Loucy (cell line): ENCODE measurements around the gene TMTC2.

Experiments used
- H2AFZ ChIP-seq: fragments of 200-600 bp; sonication (generic); 2 replicates; pipeline ENCODE4 v1.6.0; 2016; ENCODE audit warnings: antibody characterized with exemption, mild to moderate bottlenecking, low read length, moderate library complexity
- H3F3A ChIP-seq: fragments of 200-600 bp; 2 replicates; pipeline ENCODE4 v1.6.0; 2016; ENCODE audit warnings: antibody characterized with exemption, low read depth, mild to moderate bottlenecking
- H3K27me3 ChIP-seq: fragments of 200-600 bp; sonication (generic); 2 replicates; pipeline ENCODE4 v1.6.1; 2014; ENCODE audit warnings: low read length, mild to moderate bottlenecking; ENCODE audit not compliant: insufficient read depth, poor library complexity, severe bottlenecking
- H3K36me3 ChIP-seq: fragments of 200-600 bp; sonication (generic); 2 replicates; pipeline ENCODE4 v1.6.1; 2016; ENCODE audit warnings: low read length; ENCODE audit not compliant: insufficient read depth
- H3K4me1 ChIP-seq: fragments of 200-600 bp; sonication (generic); 2 replicates; pipeline ENCODE4 v1.5.1; 2014; ENCODE audit warnings: low read length, mild to moderate bottlenecking; ENCODE audit not compliant: insufficient read depth, poor library complexity, severe bottlenecking
- H3K4me2 ChIP-seq: fragments of 200-600 bp; sonication (generic); 2 replicates; pipeline ENCODE4 v1.6.0; 2014; ENCODE audit warnings: antibody characterized with exemption, low read length, low read depth, mild to moderate bottlenecking; ENCODE audit not compliant: poor library complexity, severe bottlenecking
- H3K4me3 ChIP-seq: fragments of 200-600 bp; sonication (generic); 2 replicates; pipeline ENCODE4 v1.5.1; 2014; ENCODE audit warnings: low read length, mild to moderate bottlenecking, mixed read lengths; ENCODE audit not compliant: poor library complexity, severe bottlenecking
- H3K79me2 ChIP-seq: fragments of 200-600 bp; sonication (generic); 2 replicates; pipeline ENCODE4 v1.6.1; 2014; ENCODE audit warnings: low read length; ENCODE audit not compliant: insufficient read depth
- H3K9ac ChIP-seq: fragments of 200-600 bp; sonication (generic); 2 replicates; pipeline ENCODE4 v1.6.0; 2014; ENCODE audit warnings: mild to moderate bottlenecking, low read depth, low read length, moderate library complexity; ENCODE audit not compliant: poor library complexity, severe bottlenecking
- H3K9me2 ChIP-seq: fragments of 200-600 bp; sonication (generic); replicated peaks from 2 replicates; pipeline ENCODE4 v1.6.1; 2016; ENCODE audit warnings: low read depth, low read length, mixed read lengths
- H3K9me3 ChIP-seq: fragments of 200-600 bp; sonication (generic); 2 replicates; pipeline ENCODE4 v1.6.1; 2014; ENCODE audit warnings: mild to moderate bottlenecking, antibody characterized with exemption, low read length, low read depth; ENCODE audit not compliant: insufficient read depth
- H4K20me1 ChIP-seq: fragments of 200-600 bp; sonication (generic); 2 replicates; pipeline ENCODE4 v1.6.0; 2014; ENCODE audit warnings: antibody characterized with exemption, low read length, mild to moderate bottlenecking; ENCODE audit not compliant: insufficient read depth, poor library complexity, severe bottlenecking
- EZH2phosphoT487 ChIP-seq: fragments of 200-600 bp; IDR thresholded peaks from 2 replicates; pipeline ENCODE4 v1.6.1; 2018; ENCODE audit warnings: antibody characterized with exemption, mild to moderate bottlenecking, moderate library complexity, borderline replicate concordance
- TF ChIP-seq, protein P1 (sequence below): fragments of 200-600 bp; sonication (generic); conservative IDR thresholded peaks from 2 replicates; pipeline ENCODE4 v1.5.1; 2014; ENCODE audit warnings: mild to moderate bottlenecking, antibody characterized with exemption, low read length

The TMTC2 gene

GRCh38 chr12:82781309-82781997 lies 94.7 kb downstream of the TMTC2 start:
- Histone ChIP-seq H3K27me3 (no peaks in the 10 kb centered on the region), H3K9me2 (no peaks in the 10 kb centered on the region), H3F3A (no peaks in the 10 kb centered on the region), H3K4me3 (no peak overlapping the region), H4K20me1 (no peaks in the 10 kb centered on the region), H3K36me3 (no peaks in the 10 kb centered on the region), H3K4me1 (no peaks in the 10 kb centered on the region), H3K79me2 (no peaks in the 10 kb centered on the region), H3K9ac (no peak overlapping the region), H2AFZ (no peak overlapping the region), H3K9me3 (no peaks in the 10 kb centered on the region), H3K4me2 (no peak overlapping the region)
- TF ChIP-seq, protein P1, sequence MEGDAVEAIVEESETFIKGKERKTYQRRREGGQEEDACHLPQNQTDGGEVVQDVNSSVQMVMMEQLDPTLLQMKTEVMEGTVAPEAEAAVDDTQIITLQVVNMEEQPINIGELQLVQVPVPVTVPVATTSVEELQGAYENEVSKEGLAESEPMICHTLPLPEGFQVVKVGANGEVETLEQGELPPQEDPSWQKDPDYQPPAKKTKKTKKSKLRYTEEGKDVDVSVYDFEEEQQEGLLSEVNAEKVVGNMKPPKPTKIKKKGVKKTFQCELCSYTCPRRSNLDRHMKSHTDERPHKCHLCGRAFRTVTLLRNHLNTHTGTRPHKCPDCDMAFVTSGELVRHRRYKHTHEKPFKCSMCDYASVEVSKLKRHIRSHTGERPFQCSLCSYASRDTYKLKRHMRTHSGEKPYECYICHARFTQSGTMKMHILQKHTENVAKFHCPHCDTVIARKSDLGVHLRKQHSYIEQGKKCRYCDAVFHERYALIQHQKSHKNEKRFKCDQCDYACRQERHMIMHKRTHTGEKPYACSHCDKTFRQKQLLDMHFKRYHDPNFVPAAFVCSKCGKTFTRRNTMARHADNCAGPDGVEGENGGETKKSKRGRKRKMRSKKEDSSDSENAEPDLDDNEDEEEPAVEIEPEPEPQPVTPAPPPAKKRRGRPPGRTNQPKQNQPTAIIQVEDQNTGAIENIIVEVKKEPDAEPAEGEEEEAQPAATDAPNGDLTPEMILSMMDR = no peak
- TF ChIP-seq EZH2phosphoT487 = no peak

GRCh38 chr12:82783435-82783834 lies 96.7 kb downstream of the TMTC2 start:
- no peaks in the 10 kb centered on the region for H3F3A ChIP-seq
- no peak overlapping the region for H3K4me3 ChIP-seq
- no peaks in the 10 kb centered on the region for H4K20me1 ChIP-seq
- H3K27me3 ChIP-seq = no peaks in the 10 kb centered on the region
- no peak overlapping the region for H3K9ac ChIP-seq
- TF ChIP-seq, protein P1 = no peak
- no peak for TF ChIP-seq EZH2phosphoT487
- no peaks in the 10 kb centered on the region for H3K79me2 ChIP-seq
- H3K4me2 ChIP-seq = no peak overlapping the region
- no peaks in the 10 kb centered on the region for H3K9me2 ChIP-seq
- H3K4me1 ChIP-seq = no peaks in the 10 kb centered on the region
- H2AFZ ChIP-seq = no peak overlapping the region
- H3K36me3 ChIP-seq = no peaks in the 10 kb centered on the region
- H3K9me3 ChIP-seq = no peaks in the 10 kb centered on the region

DNA sequence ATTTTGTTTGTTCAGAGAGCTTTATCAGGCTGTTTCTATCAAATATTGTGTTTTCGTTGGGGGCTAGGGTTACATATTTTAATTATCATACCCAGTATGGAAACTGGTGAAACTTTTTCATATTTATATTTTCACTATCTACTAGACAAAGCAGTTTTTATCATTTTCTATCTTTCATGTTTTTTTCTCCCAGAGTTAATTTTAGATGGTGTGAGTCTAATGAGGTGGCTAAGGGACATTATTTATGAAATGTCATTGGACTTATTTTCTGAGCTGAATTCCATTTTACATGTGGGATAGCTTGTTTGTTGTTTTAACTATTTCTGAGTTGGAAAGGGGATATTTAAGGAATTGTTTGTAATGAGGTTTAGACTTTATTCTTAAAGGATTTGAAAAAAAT lies 100.3 kb downstream of the TMTC2 start:
- Histone ChIP-seq H2AFZ (no peak overlapping the region), H3K36me3 (no peaks in the 10 kb centered on the region), H4K20me1 (no peaks in the 10 kb centered on the region), H3K4me3 (no peak overlapping the region), H3K79me2 (no peaks in the 10 kb centered on the region), H3K9me2 (no peaks in the 10 kb centered on the region), H3K9me3 (no peaks in the 10 kb centered on the region), H3K27me3 (no peaks in the 10 kb centered on the region), H3K4me1 (no peaks in the 10 kb centered on the region), H3F3A (no peaks in the 10 kb centered on the region), H3K9ac (no peak overlapping the region), H3K4me2 (no peak overlapping the region)
- TF ChIP-seq EZH2phosphoT487 = no peak
- TF ChIP-seq, protein P1 = no peak
